Subcutaneous adipose tissue (tissue), 4 donors: ENCODE measurements around the gene GNA14. TPM values are rescaled to one million over a fixed set of nuclear protein-coding genes. Genes with fewer than 3 reads are reported as not detected.

Source experiments
- total RNA-seq, 4 donors: library from RNA; depleted of rRNA; stranded (reverse); fragments of >200 nt; gene quantifications; one replicate each; pipeline ENCODE4 v1.1.0, GENCODE V29; 2016
- TF ChIP-seq, protein P1 (sequence below): fragments of 450-650 bp; IDR thresholded peaks from one replicate; pipeline ENCODE4 v1.5.1; 2016; ENCODE audit warnings: low read depth, mild to moderate bottlenecking, control low read depth, antibody characterized with exemption, moderate library complexity

GNA14 gene
- total RNA-seq, 4 donors from 2014 or later, result 0.98 to 6.4 (median 3.7) TPM

DNA sequence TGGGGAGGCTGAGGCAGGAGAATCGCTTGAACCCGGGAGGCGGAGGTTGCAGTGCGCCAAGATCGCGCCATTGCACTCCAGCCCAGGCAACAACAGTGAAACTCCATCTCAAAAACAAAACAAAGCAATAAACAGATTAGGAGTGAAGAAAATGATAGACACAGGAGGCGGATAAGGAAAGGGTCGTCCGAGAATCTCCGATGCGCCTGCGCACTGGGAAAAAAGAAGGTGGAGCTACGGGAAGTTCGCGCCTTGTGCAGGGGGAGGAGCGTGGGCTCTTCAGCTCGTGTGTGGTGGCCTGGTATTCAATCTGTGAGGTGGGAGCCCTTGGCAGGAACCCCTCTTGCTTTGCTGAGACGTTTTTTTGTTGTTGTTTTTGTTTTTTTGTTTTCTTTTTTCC is 47.3 kb downstream of the GNA14 start:
- TF ChIP-seq, protein P1, sequence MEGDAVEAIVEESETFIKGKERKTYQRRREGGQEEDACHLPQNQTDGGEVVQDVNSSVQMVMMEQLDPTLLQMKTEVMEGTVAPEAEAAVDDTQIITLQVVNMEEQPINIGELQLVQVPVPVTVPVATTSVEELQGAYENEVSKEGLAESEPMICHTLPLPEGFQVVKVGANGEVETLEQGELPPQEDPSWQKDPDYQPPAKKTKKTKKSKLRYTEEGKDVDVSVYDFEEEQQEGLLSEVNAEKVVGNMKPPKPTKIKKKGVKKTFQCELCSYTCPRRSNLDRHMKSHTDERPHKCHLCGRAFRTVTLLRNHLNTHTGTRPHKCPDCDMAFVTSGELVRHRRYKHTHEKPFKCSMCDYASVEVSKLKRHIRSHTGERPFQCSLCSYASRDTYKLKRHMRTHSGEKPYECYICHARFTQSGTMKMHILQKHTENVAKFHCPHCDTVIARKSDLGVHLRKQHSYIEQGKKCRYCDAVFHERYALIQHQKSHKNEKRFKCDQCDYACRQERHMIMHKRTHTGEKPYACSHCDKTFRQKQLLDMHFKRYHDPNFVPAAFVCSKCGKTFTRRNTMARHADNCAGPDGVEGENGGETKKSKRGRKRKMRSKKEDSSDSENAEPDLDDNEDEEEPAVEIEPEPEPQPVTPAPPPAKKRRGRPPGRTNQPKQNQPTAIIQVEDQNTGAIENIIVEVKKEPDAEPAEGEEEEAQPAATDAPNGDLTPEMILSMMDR, result no peak

- TF ChIP-seq, protein P1, result no peak
Observed at GRCh38 chr9:77599492-77599891, 48.6 kb downstream of the GNA14 start.

DNA sequence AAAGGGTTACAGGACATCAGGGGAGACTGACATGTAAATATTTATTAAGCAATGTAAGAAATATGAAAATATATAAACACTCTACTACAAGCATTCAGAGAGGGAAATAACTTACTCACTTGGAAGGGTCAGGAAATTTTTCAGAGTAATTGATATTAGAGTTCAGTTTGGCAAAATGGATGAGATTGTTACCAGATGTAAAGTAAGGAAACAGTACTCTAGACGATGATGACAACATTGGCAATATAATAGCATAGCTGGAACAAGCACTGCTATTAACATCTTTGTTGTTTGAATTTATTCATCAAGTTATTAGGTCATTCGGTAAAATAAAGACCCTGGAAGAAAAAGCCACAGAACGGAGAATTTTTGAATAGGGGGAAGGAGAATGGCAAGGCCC is 49.1 kb downstream of the GNA14 start:
- TF ChIP-seq, protein P1, result no peak

GRCh38 chr9:77598524-77598923 is 49.6 kb downstream of the GNA14 start:
- TF ChIP-seq, protein P1, result no peak

- TF ChIP-seq, protein P1, result no peak
Observed at GRCh38 chr9:77597057-77597456, 51.1 kb downstream of the GNA14 start.

- TF ChIP-seq, protein P1, result no peak
Observed at GRCh38 chr9:77595426-77596095, 52.6 kb downstream of the GNA14 start.

- TF ChIP-seq, protein P1, result no peak
Observed at GRCh38 chr9:77594963-77595362, 53.2 kb downstream of the GNA14 start.
